ENCODE measurements around the gene GZF1. TPM values are rescaled to one million over a fixed set of nuclear protein-coding genes. Genes with fewer than 3 reads are reported as not detected.

The GZF1 gene
- total and polyA plus RNA-seq, 10 donors = 3.3 to 17.0 (median 11.2) TPM

DNA sequence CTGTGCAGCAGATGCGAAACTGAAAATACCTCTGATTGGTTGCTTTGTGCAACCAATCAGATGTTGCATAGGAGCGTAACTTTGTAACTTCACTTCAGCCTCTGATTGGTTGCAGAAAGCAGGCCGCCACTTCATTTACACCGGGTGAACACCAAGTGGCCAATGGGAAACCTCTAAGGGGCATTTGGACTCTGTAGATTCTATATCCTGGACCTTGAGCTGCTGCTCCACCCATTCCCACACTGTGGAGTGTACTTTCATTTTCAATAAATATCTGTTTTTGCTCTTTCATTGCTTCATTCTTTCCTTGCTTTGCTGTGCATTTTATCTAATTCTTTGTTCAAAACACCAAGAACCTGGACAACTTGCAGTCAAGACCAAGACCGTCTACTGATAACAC, 25.5 kb upstream of the GZF1 start:
- TF ChIP-seq CTCF (IDR thresholded peaks at IDR 0.05 in 8 of 11, conservative IDR thresholded peaks at IDR 0.05 in 3 of 11) (no peak), POLR2A (IDR thresholded peaks at IDR 0.05) (no peak), POLR2AphosphoS5 (IDR thresholded peaks at IDR 0.05) (no peak)
- peak overlapping the region in 2 of 8 donors; percentile 11 to 34 for H3K4me3 ChIP-seq
- 80 to 89% (median 86%) methylated on average over 5 of the region's 5 CpGs for WGBS, 5 donors
- peaks cover 0 to 6% (median 0%) of the 10 kb centered on the region in 6 donors for H3K4me1 ChIP-seq
- H3K27me3 ChIP-seq (replicated peaks in 1 of 7) = no peaks in the 10 kb centered on the region
- H3K27ac ChIP-seq = peak overlapping the region in 5 of 8 donors; percentile 29 to 76 (median 44)
- no peaks in the 10 kb centered on the region for H3K36me3 ChIP-seq
- no peak for DNase-seq
- no peaks in the 10 kb centered on the region for H3K9me3 ChIP-seq
- intact Hi-C loops (cut with DNase I; ENCODE audit: low total_unique reads) = no loop called here

- no peaks in the 10 kb centered on the region for H3K9me3 ChIP-seq
- intact Hi-C loops (cut with DNase I; ENCODE audit: low total_unique reads) = no loop called here
- DNase-seq = no peak
- H3K27ac ChIP-seq = peak overlapping the region in 2 of 8 donors; percentile 40 to 76
- no peaks in the 10 kb centered on the region for H3K27me3 ChIP-seq (replicated peaks in 1 of 7)
- no peaks in the 10 kb centered on the region for H3K36me3 ChIP-seq
- no peak for TF ChIP-seq POLR2A (IDR thresholded peaks at IDR 0.05)
- no peak for TF ChIP-seq POLR2AphosphoS5 (IDR thresholded peaks at IDR 0.05)
- TF ChIP-seq CTCF (IDR thresholded peaks at IDR 0.05 in 8 of 11, conservative IDR thresholded peaks at IDR 0.05 in 3 of 11) = no peak
- H3K4me1 ChIP-seq = peaks cover 0 to 6% (median 0%) of the 10 kb centered on the region in 6 donors
- H3K4me3 ChIP-seq = no peak overlapping the region
These were observed 24.7 kb upstream of the GZF1 start for GRCh38 chr20:23337312-23337711.

DNA sequence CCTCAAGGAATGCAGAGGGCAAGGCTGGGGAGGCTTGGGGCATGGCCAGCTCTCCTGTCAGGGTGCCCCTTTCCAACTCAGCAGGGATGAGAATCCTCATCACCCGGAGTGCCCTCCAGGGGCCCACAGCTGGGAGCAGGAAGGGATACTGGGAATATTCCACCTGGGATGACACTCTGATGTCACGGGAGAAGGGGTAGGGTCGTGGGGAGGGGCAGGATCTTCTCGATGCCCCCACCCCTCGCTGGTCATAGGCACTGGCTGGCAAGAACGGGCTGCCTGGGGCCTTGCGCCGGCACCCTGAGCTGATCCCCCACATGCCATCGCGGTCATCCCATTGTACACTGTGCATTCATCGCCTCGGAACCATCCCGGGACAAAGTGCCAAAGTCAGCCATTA, 22.0 kb upstream of the GZF1 start:
- TF ChIP-seq POLR2AphosphoS5 (IDR thresholded peaks at IDR 0.05) = no peak
- no peak for TF ChIP-seq CTCF (IDR thresholded peaks at IDR 0.05 in 8 of 11, conservative IDR thresholded peaks at IDR 0.05 in 3 of 11)
- TF ChIP-seq POLR2A (IDR thresholded peaks at IDR 0.05) = no peak
- Histone ChIP-seq H3K36me3 (no peaks in the 10 kb centered on the region), H3K9me3 (peaks cover 0 to 4% (median 0%) of the 10 kb centered on the region in 8 donors), H3K4me1 (peaks cover 0 to 6% (median 0%) of the 10 kb centered on the region in 6 donors), H3K4me3 (no peak overlapping the region), H3K27ac (no peak overlapping the region), H3K27me3 (replicated peaks in 1 of 7) (no peaks in the 10 kb centered on the region)
- intact Hi-C loops (cut with DNase I; ENCODE audit: low total_unique reads) = loop anchor here (5.0 kb wide), 1 partner anchor 648 kb away; no protein-coding TSS in a partner anchor
- 78 to 99% (median 86%) methylated on average over 10 to 13 of the region's 13 CpGs for WGBS, 5 donors
- no peak for DNase-seq

DNA sequence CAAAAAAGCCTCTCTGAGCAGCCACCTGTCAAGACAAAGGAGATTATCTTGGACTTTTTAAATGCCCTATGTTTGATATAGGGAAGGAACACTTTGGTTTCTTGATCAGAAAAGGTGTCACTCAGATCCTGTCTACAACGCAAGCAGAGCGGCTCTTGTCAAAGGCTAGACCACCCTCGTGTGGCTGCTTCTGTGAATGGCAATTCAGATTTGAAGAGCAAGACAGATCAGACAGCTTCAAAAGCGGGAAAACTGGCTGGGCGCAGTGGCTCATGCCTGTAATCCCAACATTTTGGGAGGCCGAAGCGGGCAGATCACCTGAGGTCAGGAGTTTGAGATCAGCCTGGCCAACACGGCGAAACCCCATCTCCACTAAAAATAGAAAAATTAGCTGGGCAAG, 21.5 kb upstream of the GZF1 start:
- peaks cover 0 to 6% (median 0%) of the 10 kb centered on the region in 6 donors for H3K4me1 ChIP-seq
- DNase-seq = no peak
- 46 to 57% (median 52%) methylated on average over 9 of the region's 9 CpGs for WGBS, 5 donors
- H3K27me3 ChIP-seq (replicated peaks in 1 of 7) = no peaks in the 10 kb centered on the region
- intact Hi-C loops (cut with DNase I; ENCODE audit: low total_unique reads) = loop anchor here (5.0 kb wide), 1 partner anchor 648 kb away; no protein-coding TSS in a partner anchor
- no peak overlapping the region for H3K4me3 ChIP-seq
- H3K36me3 ChIP-seq = no peaks in the 10 kb centered on the region
- H3K9me3 ChIP-seq = peaks cover 0 to 4% (median 0%) of the 10 kb centered on the region in 8 donors
- peak; percentile 17 to 68 (median 60) for TF ChIP-seq CTCF (IDR thresholded peaks at IDR 0.05 in 8 of 11, conservative IDR thresholded peaks at IDR 0.05 in 3 of 11)
- no peak for TF ChIP-seq POLR2A (IDR thresholded peaks at IDR 0.05)
- no peak overlapping the region for H3K27ac ChIP-seq
